Chondrocyte (in vitro differentiated cells): ENCODE data around the gene ZNF333. TPM values are rescaled to one million over a fixed set of nuclear protein-coding genes. Genes with fewer than 3 reads are reported as not detected.
"Not testable (repeated sequence)": the region's sequence is repeated elsewhere in the genome, so short reads cannot be mapped to it uniquely, and the experiment has no call there.

Experiments used
- DNase-seq: peaks from one replicate; pipeline ENCODE4 v3.0.0; 2021; ENCODE audit warnings: mixed read lengths, low spot score
- H3K27ac Mint-ChIP-seq: one replicate; pipeline ENCODE4 v1.8.0; 2021; ENCODE audit warnings: mild to moderate bottlenecking, moderate library complexity, mixed read lengths; ENCODE audit not compliant: unreplicated experiment
- H3K27me3 Mint-ChIP-seq: 2 replicates; pipeline ENCODE4 v1.8.0; 2021; ENCODE audit warnings: low read depth, mixed read lengths
- H3K36me3 Mint-ChIP-seq: 2 replicates; pipeline ENCODE4 v1.8.0; 2021; ENCODE audit warnings: low read depth, mixed read lengths
- H3K4me1 Mint-ChIP-seq: 2 replicates; pipeline ENCODE4 v1.8.0; 2021; ENCODE audit warnings: low read depth, mild to moderate bottlenecking, mixed read lengths
- H3K4me3 Mint-ChIP-seq: one replicate; pipeline ENCODE4 v1.8.0; 2021; ENCODE audit warnings: mild to moderate bottlenecking, moderate library complexity, mixed read lengths; ENCODE audit not compliant: unreplicated experiment
- H3K9me3 Mint-ChIP-seq: 2 replicates; pipeline ENCODE4 v1.8.0; 2021; ENCODE audit warnings: low read depth, mixed read lengths
- CTCF ChIP-seq: fragments of 200-600 bp; sonication (generic); IDR thresholded peaks from 2 replicates; pipeline ENCODE4 v1.5.0; 2021; ENCODE audit warnings: antibody characterized with exemption, mild to moderate bottlenecking, moderate library complexity
- total RNA-seq: library from RNA; stranded (reverse); gene quantifications from 3 replicates; pipeline ENCODE4 v1.2.1, GENCODE V29; 2021

Gene ZNF333
- total RNA-seq, 1 donor from 2014 or later = 13.0 TPM

GRCh38 chr19:14763497-14764145, 73.8 kb downstream of the ZNF333 start:
- DNase-seq = no peak
- no peaks in the 10 kb centered on the region for H3K4me1 Mint-ChIP-seq
- TF ChIP-seq CTCF = no peak
- H3K27ac Mint-ChIP-seq = no peak overlapping the region
- no peak overlapping the region for H3K4me3 Mint-ChIP-seq
- no peaks in the 10 kb centered on the region for H3K36me3 Mint-ChIP-seq
- peaks cover 8% of the 10 kb centered on the region for H3K27me3 Mint-ChIP-seq
- peaks cover 3% of the 10 kb centered on the region for H3K9me3 Mint-ChIP-seq

- no peak for TF ChIP-seq CTCF
- Mint-ChIP-seq H3K27ac (no peak overlapping the region), H3K36me3 (no peaks in the 10 kb centered on the region), H3K4me1 (no peaks in the 10 kb centered on the region), H3K4me3 (no peak overlapping the region), H3K9me3 (peaks cover 3% of the 10 kb centered on the region), H3K27me3 (peaks cover 5% of the 10 kb centered on the region)
- DNase-seq = no peak
These were observed 74.6 kb downstream of the ZNF333 start for GRCh38 chr19:14764401-14764800.

GRCh38 chr19:14765403-14765802, 75.6 kb downstream of the ZNF333 start:
- not testable (repeated sequence) for H3K27ac Mint-ChIP-seq, H3K36me3 Mint-ChIP-seq, H3K27me3 Mint-ChIP-seq, DNase-seq, H3K4me1 Mint-ChIP-seq, H3K9me3 Mint-ChIP-seq, H3K4me3 Mint-ChIP-seq

- not testable (repeated sequence) for H3K27ac Mint-ChIP-seq, H3K27me3 Mint-ChIP-seq, H3K9me3 Mint-ChIP-seq, H3K4me3 Mint-ChIP-seq, H3K4me1 Mint-ChIP-seq, H3K36me3 Mint-ChIP-seq, DNase-seq
These were observed 76.0 kb downstream of the ZNF333 start for GRCh38 chr19:14765841-14766240.

- Mint-ChIP-seq H3K27me3 (peaks cover 1% of the 10 kb centered on the region), H3K4me1 (no peaks in the 10 kb centered on the region), H3K9me3 (peaks cover 3% of the 10 kb centered on the region), H3K27ac (no peak overlapping the region), H3K36me3 (no peaks in the 10 kb centered on the region), H3K4me3 (no peak overlapping the region)
- DNase-seq = no peak
- no peak for TF ChIP-seq CTCF
These were observed 77.7 kb downstream of the ZNF333 start for GRCh38 chr19:14767466-14767971.

GRCh38 chr19:14768001-14768400, 78.2 kb downstream of the ZNF333 start:
- TF ChIP-seq CTCF = no peak
- DNase-seq = no peak
- H3K9me3 Mint-ChIP-seq = peaks cover 3% of the 10 kb centered on the region
- H3K27ac Mint-ChIP-seq = no peak overlapping the region
- H3K36me3 Mint-ChIP-seq = no peaks in the 10 kb centered on the region
- H3K4me3 Mint-ChIP-seq = no peak overlapping the region
- H3K4me1 Mint-ChIP-seq = no peaks in the 10 kb centered on the region
- H3K27me3 Mint-ChIP-seq = peaks cover 1% of the 10 kb centered on the region
